ENCODE results near the gene ATP6V0E1.
"Not testable (repeated sequence)": the region's sequence is repeated elsewhere in the genome, so short reads cannot be mapped to it uniquely, and the experiment has no call there.

- not testable (repeated sequence) for TF ChIP-seq CTCF, POLR2A (IDR thresholded peaks at IDR 0.05)
Measured at GRCh38 chr5:173017087-173017486, 33.5 kb downstream of the ATP6V0E1 start.

Measured in prostate gland (tissue), 2 donors.